ENCODE results near the gene SSTR5. TPM values are rescaled to one million over a fixed set of nuclear protein-coding genes. Genes with fewer than 3 reads are reported as not detected.
A peak's percentile ranks its signal among the peaks of the same experiment; 100 is the strongest.

The SSTR5 gene
- total RNA-seq, 1 experiment from 2014 or later = not detected

DNA sequence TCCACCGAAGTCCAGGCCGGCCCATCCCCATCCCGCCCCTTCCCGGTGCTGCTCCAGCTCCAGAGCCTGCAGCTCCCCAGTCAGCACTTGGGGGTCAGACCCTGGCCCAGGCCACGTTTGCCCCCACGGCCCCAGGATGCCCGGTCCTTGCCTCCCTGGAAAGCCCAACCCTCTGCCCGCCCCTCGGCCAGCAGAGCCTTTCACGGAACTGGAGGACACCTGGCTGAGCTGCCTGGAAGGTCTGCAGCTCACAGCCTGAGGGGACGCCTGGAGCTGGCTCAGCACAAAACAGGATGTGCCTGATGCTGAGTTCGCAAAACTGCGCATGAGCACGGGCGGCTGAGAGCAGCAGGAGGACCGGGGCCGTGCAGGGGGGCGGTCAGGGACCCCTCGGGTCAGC, 29.7 kb upstream of the SSTR5 start:
- H3K4me1 ChIP-seq (replicated peaks; ENCODE audit: insufficient read depth) = no peaks in the 10 kb centered on the region
- no peaks in the 10 kb centered on the region for H3K9me2 ChIP-seq (ENCODE audit: insufficient read depth)
- ChIA-PET POLR2A (ENCODE audit: unreplicated experiment) (no interaction called here), CTCF (no interaction called here)
- H3K4me2 ChIP-seq = no peak overlapping the region
- no peak for DNase-seq
- no peak overlapping the region for H2AFZ ChIP-seq
- H3F3A ChIP-seq (ENCODE audit: insufficient read depth, low read depth) = no peaks in the 10 kb centered on the region
- no peaks in the 10 kb centered on the region for H3K9me3 ChIP-seq (ENCODE audit: insufficient read depth, low read depth)
- H3K27me3 ChIP-seq (ENCODE audit: insufficient read depth, low read depth) = peaks cover 22% of the 10 kb centered on the region
- H3K4me3 ChIP-seq = no peak overlapping the region
- no TSS peak for BruUV-seq (replicated peaks)
- H4K20me1 ChIP-seq (ENCODE audit: insufficient read depth) = no peaks in the 10 kb centered on the region
- H3K79me2 ChIP-seq (ENCODE audit: low read depth) = no peaks in the 10 kb centered on the region
- no peaks in the 10 kb centered on the region for H3K36me3 ChIP-seq (ENCODE audit: low read depth)
- H3K27ac ChIP-seq = no peak overlapping the region
- intact Hi-C loops (cut with micrococcal nuclease; ENCODE audit: unreplicated experiment) = no loop called here
- no peak for TF ChIP-seq EZH2 (IDR thresholded peaks at IDR 0.05; ENCODE audit: low read depth)
- TF ChIP-seq, protein P1, sequence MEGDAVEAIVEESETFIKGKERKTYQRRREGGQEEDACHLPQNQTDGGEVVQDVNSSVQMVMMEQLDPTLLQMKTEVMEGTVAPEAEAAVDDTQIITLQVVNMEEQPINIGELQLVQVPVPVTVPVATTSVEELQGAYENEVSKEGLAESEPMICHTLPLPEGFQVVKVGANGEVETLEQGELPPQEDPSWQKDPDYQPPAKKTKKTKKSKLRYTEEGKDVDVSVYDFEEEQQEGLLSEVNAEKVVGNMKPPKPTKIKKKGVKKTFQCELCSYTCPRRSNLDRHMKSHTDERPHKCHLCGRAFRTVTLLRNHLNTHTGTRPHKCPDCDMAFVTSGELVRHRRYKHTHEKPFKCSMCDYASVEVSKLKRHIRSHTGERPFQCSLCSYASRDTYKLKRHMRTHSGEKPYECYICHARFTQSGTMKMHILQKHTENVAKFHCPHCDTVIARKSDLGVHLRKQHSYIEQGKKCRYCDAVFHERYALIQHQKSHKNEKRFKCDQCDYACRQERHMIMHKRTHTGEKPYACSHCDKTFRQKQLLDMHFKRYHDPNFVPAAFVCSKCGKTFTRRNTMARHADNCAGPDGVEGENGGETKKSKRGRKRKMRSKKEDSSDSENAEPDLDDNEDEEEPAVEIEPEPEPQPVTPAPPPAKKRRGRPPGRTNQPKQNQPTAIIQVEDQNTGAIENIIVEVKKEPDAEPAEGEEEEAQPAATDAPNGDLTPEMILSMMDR (conservative IDR thresholded peaks at IDR 0.05) = no peak

- peaks cover 12% of the 10 kb centered on the region for H3K27me3 ChIP-seq (ENCODE audit: insufficient read depth, low read depth)
- TF ChIP-seq, protein P1 (conservative IDR thresholded peaks at IDR 0.05) = no peak
- no peak for TF ChIP-seq EZH2 (IDR thresholded peaks at IDR 0.05; ENCODE audit: low read depth)
- DNase-seq = no peak
- H2AFZ ChIP-seq = no peak overlapping the region
- H3K4me3 ChIP-seq = no peak overlapping the region
- no peaks in the 10 kb centered on the region for H3K9me2 ChIP-seq (ENCODE audit: insufficient read depth)
- intact Hi-C loops (cut with micrococcal nuclease; ENCODE audit: unreplicated experiment) = no loop called here
- H3K9me3 ChIP-seq (ENCODE audit: insufficient read depth, low read depth) = no peaks in the 10 kb centered on the region
- H3K36me3 ChIP-seq (ENCODE audit: low read depth) = no peaks in the 10 kb centered on the region
- H3K4me1 ChIP-seq (replicated peaks; ENCODE audit: insufficient read depth) = no peaks in the 10 kb centered on the region
- no peak overlapping the region for H3K27ac ChIP-seq
- no peak overlapping the region for H3K4me2 ChIP-seq
- H3K79me2 ChIP-seq (ENCODE audit: low read depth) = no peaks in the 10 kb centered on the region
- H3F3A ChIP-seq (ENCODE audit: insufficient read depth, low read depth) = no peaks in the 10 kb centered on the region
- ChIA-PET POLR2A (ENCODE audit: unreplicated experiment) (no interaction called here), CTCF (no interaction called here)
- H4K20me1 ChIP-seq (ENCODE audit: insufficient read depth) = no peaks in the 10 kb centered on the region
- BruUV-seq (replicated peaks) = no TSS peak
Measured at GRCh38 chr16:1043881-1044451, 28.6 kb upstream of the SSTR5 start.

GRCh38 chr16:1044460-1045309, 27.9 kb upstream of the SSTR5 start:
- Histone ChIP-seq H3K27ac (no peak overlapping the region), H2AFZ (no peak overlapping the region), H3K27me3 (ENCODE audit: insufficient read depth, low read depth) (peaks cover 11% of the 10 kb centered on the region; the same call in 1 of the 2 replicates), H4K20me1 (ENCODE audit: insufficient read depth) (no peaks in the 10 kb centered on the region), H3K9me2 (ENCODE audit: insufficient read depth) (no peaks in the 10 kb centered on the region), H3K79me2 (ENCODE audit: low read depth) (no peaks in the 10 kb centered on the region), H3K4me1 (replicated peaks; ENCODE audit: insufficient read depth) (no peaks in the 10 kb centered on the region), H3K4me2 (no peak overlapping the region), H3F3A (ENCODE audit: insufficient read depth, low read depth) (no peaks in the 10 kb centered on the region), H3K9me3 (ENCODE audit: insufficient read depth, low read depth) (no peaks in the 10 kb centered on the region), H3K4me3 (no peak overlapping the region), H3K36me3 (ENCODE audit: low read depth) (no peaks in the 10 kb centered on the region)
- ChIA-PET CTCF (no interaction called here), POLR2A (ENCODE audit: unreplicated experiment) (no interaction called here)
- DNase-seq = peak in 1 of 2 experiments; percentile 34
- intact Hi-C loops (cut with micrococcal nuclease; ENCODE audit: unreplicated experiment) = no loop called here
- BruUV-seq (replicated peaks) = no TSS peak
- TF ChIP-seq, protein P1 (conservative IDR thresholded peaks at IDR 0.05) = no peak
- no peak for TF ChIP-seq EZH2 (IDR thresholded peaks at IDR 0.05; ENCODE audit: low read depth)
